ENCODE results near the gene PDLIM3.
"Not testable (repeated sequence)": the region's sequence is repeated elsewhere in the genome, so short reads cannot be mapped to it uniquely, and the experiment has no call there.

PDLIM3 gene

GRCh38 chr4:185529413-185529812, 5.9 kb downstream of the PDLIM3 start:
- H3K27ac ChIP-seq (ENCODE audit: low read depth, low read length), result no peak overlapping the region
- H3K27me3 ChIP-seq (ENCODE audit: control insufficient read depth, insufficient read depth, low read length), result no peaks in the 10 kb centered on the region
- no peak overlapping the region for H3K4me3 ChIP-seq (ENCODE audit: low read length)
- no peaks in the 10 kb centered on the region for H3K36me3 ChIP-seq (ENCODE audit: control insufficient read depth, insufficient read depth, low read length)
- H3K9ac ChIP-seq (ENCODE audit: low read length), result no peak overlapping the region
- peaks cover 8% of the 10 kb centered on the region for H3K4me1 ChIP-seq (ENCODE audit: control insufficient read depth, insufficient read depth, low read length)

GRCh38 chr4:185524888-185525863, 10.1 kb downstream of the PDLIM3 start:
- H3K9ac ChIP-seq (ENCODE audit: low read length), result no peak overlapping the region
- no peaks in the 10 kb centered on the region for H3K4me1 ChIP-seq (ENCODE audit: control insufficient read depth, insufficient read depth, low read length)
- H3K27me3 ChIP-seq (ENCODE audit: control insufficient read depth, insufficient read depth, low read length), result no peaks in the 10 kb centered on the region
- peak overlapping the region; percentile 12 for H3K27ac ChIP-seq (ENCODE audit: low read depth, low read length)
- H3K36me3 ChIP-seq (ENCODE audit: control insufficient read depth, insufficient read depth, low read length), result no peaks in the 10 kb centered on the region
- no peak overlapping the region for H3K4me3 ChIP-seq (ENCODE audit: low read length)

GRCh38 chr4:185523862-185524261, 11.4 kb downstream of the PDLIM3 start:
- H3K27ac ChIP-seq (ENCODE audit: low read depth, low read length), result no peak overlapping the region
- H3K27me3 ChIP-seq (ENCODE audit: control insufficient read depth, insufficient read depth, low read length), result no peaks in the 10 kb centered on the region
- H3K4me1 ChIP-seq (ENCODE audit: control insufficient read depth, insufficient read depth, low read length), result no peaks in the 10 kb centered on the region
- H3K36me3 ChIP-seq (ENCODE audit: control insufficient read depth, insufficient read depth, low read length), result no peaks in the 10 kb centered on the region
- H3K9ac ChIP-seq (ENCODE audit: low read length), result no peak overlapping the region
- H3K4me3 ChIP-seq (ENCODE audit: low read length), result no peak overlapping the region

GRCh38 chr4:185522451-185522850, 12.9 kb downstream of the PDLIM3 start:
- no peaks in the 10 kb centered on the region for H3K36me3 ChIP-seq (ENCODE audit: control insufficient read depth, insufficient read depth, low read length)
- H3K4me3 ChIP-seq (ENCODE audit: low read length), result no peak overlapping the region
- H3K27ac ChIP-seq (ENCODE audit: low read depth, low read length), result no peak overlapping the region
- H3K27me3 ChIP-seq (ENCODE audit: control insufficient read depth, insufficient read depth, low read length), result no peaks in the 10 kb centered on the region
- H3K9ac ChIP-seq (ENCODE audit: low read length), result no peak overlapping the region
- H3K4me1 ChIP-seq (ENCODE audit: control insufficient read depth, insufficient read depth, low read length), result no peaks in the 10 kb centered on the region

- no peak overlapping the region for H3K4me3 ChIP-seq (ENCODE audit: low read length)
- H3K9ac ChIP-seq (ENCODE audit: low read length), result no peak overlapping the region
- H3K27ac ChIP-seq (ENCODE audit: low read depth, low read length), result no peak overlapping the region
- H3K27me3 ChIP-seq (ENCODE audit: control insufficient read depth, insufficient read depth, low read length), result no peaks in the 10 kb centered on the region
- no peaks in the 10 kb centered on the region for H3K36me3 ChIP-seq (ENCODE audit: control insufficient read depth, insufficient read depth, low read length)
- no peaks in the 10 kb centered on the region for H3K4me1 ChIP-seq (ENCODE audit: control insufficient read depth, insufficient read depth, low read length)
These were observed 15.2 kb downstream of the PDLIM3 start for GRCh38 chr4:185520119-185520518.

- Histone ChIP-seq H3K4me3 (ENCODE audit: low read length) (no peak overlapping the region), H3K27me3 (ENCODE audit: control insufficient read depth, insufficient read depth, low read length) (no peaks in the 10 kb centered on the region), H3K9ac (ENCODE audit: low read length) (no peak overlapping the region), H3K27ac (ENCODE audit: low read depth, low read length) (no peak overlapping the region), H3K36me3 (ENCODE audit: control insufficient read depth, insufficient read depth, low read length) (peaks cover 7% of the 10 kb centered on the region), H3K4me1 (ENCODE audit: control insufficient read depth, insufficient read depth, low read length) (no peaks in the 10 kb centered on the region)
These were observed 16.8 kb downstream of the PDLIM3 start for GRCh38 chr4:185518494-185518893.

- Histone ChIP-seq H3K36me3 (ENCODE audit: control insufficient read depth, insufficient read depth, low read length) (peaks cover 7% of the 10 kb centered on the region), H3K9ac (ENCODE audit: low read length) (no peak overlapping the region), H3K4me3 (ENCODE audit: low read length) (no peak overlapping the region), H3K4me1 (ENCODE audit: control insufficient read depth, insufficient read depth, low read length) (no peaks in the 10 kb centered on the region), H3K27me3 (ENCODE audit: control insufficient read depth, insufficient read depth, low read length) (no peaks in the 10 kb centered on the region), H3K27ac (ENCODE audit: low read depth, low read length) (no peak overlapping the region)
These were observed 17.2 kb downstream of the PDLIM3 start for GRCh38 chr4:185518069-185518468.

- H3K36me3 ChIP-seq (ENCODE audit: control insufficient read depth, insufficient read depth, low read length), result peaks cover 10% of the 10 kb centered on the region
- no peaks in the 10 kb centered on the region for H3K27me3 ChIP-seq (ENCODE audit: control insufficient read depth, insufficient read depth, low read length)
- H3K4me3 ChIP-seq (ENCODE audit: low read length), result no peak overlapping the region
- H3K27ac ChIP-seq (ENCODE audit: low read depth, low read length), result no peak overlapping the region
- H3K4me1 ChIP-seq (ENCODE audit: control insufficient read depth, insufficient read depth, low read length), result no peaks in the 10 kb centered on the region
- no peak overlapping the region for H3K9ac ChIP-seq (ENCODE audit: low read length)
These were observed 20.1 kb downstream of the PDLIM3 start for GRCh38 chr4:185515248-185515647.

- Histone ChIP-seq H3K9ac (ENCODE audit: low read length) (no peak overlapping the region), H3K27ac (ENCODE audit: low read depth, low read length) (no peak overlapping the region), H3K27me3 (ENCODE audit: control insufficient read depth, insufficient read depth, low read length) (no peaks in the 10 kb centered on the region), H3K4me1 (ENCODE audit: control insufficient read depth, insufficient read depth, low read length) (no peaks in the 10 kb centered on the region), H3K4me3 (ENCODE audit: low read length) (no peak overlapping the region), H3K36me3 (ENCODE audit: control insufficient read depth, insufficient read depth, low read length) (peaks cover 10% of the 10 kb centered on the region)
These were observed 21.1 kb downstream of the PDLIM3 start for GRCh38 chr4:185514182-185514697.

- Histone ChIP-seq H3K27me3 (ENCODE audit: control insufficient read depth, insufficient read depth, low read length) (no peaks in the 10 kb centered on the region), H3K27ac (ENCODE audit: low read depth, low read length) (no peak overlapping the region), H3K4me3 (ENCODE audit: low read length) (peak overlapping the region; percentile 21), H3K36me3 (ENCODE audit: control insufficient read depth, insufficient read depth, low read length) (peaks cover 10% of the 10 kb centered on the region), H3K4me1 (ENCODE audit: control insufficient read depth, insufficient read depth, low read length) (no peaks in the 10 kb centered on the region), H3K9ac (ENCODE audit: low read length) (no peak overlapping the region)
These were observed 21.7 kb downstream of the PDLIM3 start for GRCh38 chr4:185513489-185514181.

GRCh38 chr4:185512516-185512915, 22.8 kb downstream of the PDLIM3 start:
- H3K36me3 ChIP-seq (ENCODE audit: control insufficient read depth, insufficient read depth, low read length), result peaks cover 10% of the 10 kb centered on the region
- no peaks in the 10 kb centered on the region for H3K4me1 ChIP-seq (ENCODE audit: control insufficient read depth, insufficient read depth, low read length)
- no peak overlapping the region for H3K4me3 ChIP-seq (ENCODE audit: low read length)
- H3K9ac ChIP-seq (ENCODE audit: low read length), result no peak overlapping the region
- peak overlapping the region; percentile 8 for H3K27ac ChIP-seq (ENCODE audit: low read depth, low read length)
- H3K27me3 ChIP-seq (ENCODE audit: control insufficient read depth, insufficient read depth, low read length), result no peaks in the 10 kb centered on the region

GRCh38 chr4:185511243-185511642, 24.1 kb downstream of the PDLIM3 start:
- not testable (repeated sequence) for H3K27ac ChIP-seq (ENCODE audit: low read depth, low read length); H3K4me3 ChIP-seq (ENCODE audit: low read length); H3K4me1 ChIP-seq (ENCODE audit: control insufficient read depth, insufficient read depth, low read length); H3K27me3 ChIP-seq (ENCODE audit: control insufficient read depth, insufficient read depth, low read length); H3K9ac ChIP-seq (ENCODE audit: low read length)
- H3K36me3 ChIP-seq (ENCODE audit: control insufficient read depth, insufficient read depth, low read length), result peaks cover 10% of the 10 kb centered on the region

All from rectal smooth muscle tissue (tissue), 1 donor.